HepG2 (cell line): ENCODE measurements around the gene TAF6L. TPM values are rescaled to one million over a fixed set of nuclear protein-coding genes. Genes with fewer than 3 reads are reported as not detected.

Source experiments
- HOXA3 ChIP-seq: sonication (generic); formaldehyde crosslinking; IDR thresholded peaks from 2 replicates; pipeline ENCODE4 v1.5.0; 2020; ENCODE audit warnings: missing genetic modification reagents
- MXI1 ChIP-seq: IDR thresholded peaks from 3 replicates; pipeline ENCODE4 v1.6.1; 2012; ENCODE audit warnings: low read depth, low read length, inconsistent platforms, borderline replicate concordance
- SIN3A ChIP-seq: IDR thresholded peaks from 2 replicates; pipeline ENCODE4 v1.6.1; 2011; ENCODE audit warnings: low read depth, mild to moderate bottlenecking, control low read depth, low read length, borderline replicate concordance
- YY1 ChIP-seq: IDR thresholded peaks from 2 replicates; pipeline ENCODE4 v1.6.1; 2011; ENCODE audit warnings: low read length, low read depth, moderate library complexity, mild to moderate bottlenecking; ENCODE audit not compliant: insufficient read depth, insufficient replicate concordance
- ZBTB38 ChIP-seq: sonication (generic); formaldehyde crosslinking; IDR thresholded peaks from 2 replicates; pipeline ENCODE4 v1.5.1; 2020; ENCODE audit warnings: mild to moderate bottlenecking, missing genetic modification reagents
- ZNF18 ChIP-seq: sonication (generic); formaldehyde crosslinking; IDR thresholded peaks from 2 replicates; pipeline ENCODE4 v1.8.0; 2022; ENCODE audit warnings: mild to moderate bottlenecking, missing genetic modification reagents; ENCODE audit not compliant: insufficient replicate concordance
- polyA plus RNA-seq, 8 experiments: library from polyadenylated mRNA; depleted of rRNA in 3 of 8; stranded (reverse) in 7 of 8; unstranded in 1 of 8; fragments of >200 nt; fragmentation: Illumina TruSeq in 4 of 8; extraction: Trizol in 4 of 8; gene quantifications; 2 replicates each; pipeline versions ENCODE4 v1.2.1 to v1.2.3, GENCODE V29; 2011 to 2016; ENCODE audit warnings: low read depth in 4 of 8, missing spikeins in 1 of 8, mixed read lengths in 1 of 8; ENCODE audit not compliant: insufficient read depth in 1 of 8
- total RNA-seq, 5 experiments: library from RNA; depleted of rRNA; stranded (reverse); fragments of >200 nt; fragmentation: Illumina TruSeq; extraction: Trizol; gene quantifications; 2 replicates each; pipeline ENCODE4 v1.2.3, GENCODE V29; 2016; ENCODE audit warnings: low read depth in 1 of 5
- TF ChIP-seq, protein P1 (sequence below): sonication (generic); formaldehyde crosslinking; IDR thresholded peaks from 2 replicates; pipeline ENCODE4 v1.5.0; 2020; ENCODE audit warnings: mild to moderate bottlenecking, missing genetic modification reagents
- TF ChIP-seq, protein P2 (sequence below): IDR thresholded peaks from 2 replicates; pipeline ENCODE4 v1.4.0; 2020; ENCODE audit warnings: mild to moderate bottlenecking, missing genetic modification reagents
- TF ChIP-seq, protein P3 (sequence below): sonication (generic); formaldehyde crosslinking; IDR thresholded peaks from 2 replicates; pipeline ENCODE4 v1.4.0; 2020; ENCODE audit warnings: missing genetic modification reagents
- TF ChIP-seq, protein P4 (sequence below), 2 experiments: IDR thresholded peaks; 2 replicates each; pipeline ENCODE4 v1.6.1; 2011 to 2012; ENCODE audit warnings: low read length in 2 of 2, borderline replicate concordance in 1 of 2, low read depth in 1 of 2, mild to moderate bottlenecking in 1 of 2, moderate library complexity in 1 of 2
- TF ChIP-seq, protein P5 (sequence below): IDR thresholded peaks from 2 replicates; pipeline ENCODE4 v1.6.1; 2016; ENCODE audit warnings: low read depth, control low read depth

The TAF6L gene
- total and polyA plus RNA-seq, 2 of the 13 experiments (the other 11 are each of a cell fraction or from before 2014, with no cell fraction given) = 12.6 to 19.4 TPM

- TF ChIP-seq, protein P1, sequence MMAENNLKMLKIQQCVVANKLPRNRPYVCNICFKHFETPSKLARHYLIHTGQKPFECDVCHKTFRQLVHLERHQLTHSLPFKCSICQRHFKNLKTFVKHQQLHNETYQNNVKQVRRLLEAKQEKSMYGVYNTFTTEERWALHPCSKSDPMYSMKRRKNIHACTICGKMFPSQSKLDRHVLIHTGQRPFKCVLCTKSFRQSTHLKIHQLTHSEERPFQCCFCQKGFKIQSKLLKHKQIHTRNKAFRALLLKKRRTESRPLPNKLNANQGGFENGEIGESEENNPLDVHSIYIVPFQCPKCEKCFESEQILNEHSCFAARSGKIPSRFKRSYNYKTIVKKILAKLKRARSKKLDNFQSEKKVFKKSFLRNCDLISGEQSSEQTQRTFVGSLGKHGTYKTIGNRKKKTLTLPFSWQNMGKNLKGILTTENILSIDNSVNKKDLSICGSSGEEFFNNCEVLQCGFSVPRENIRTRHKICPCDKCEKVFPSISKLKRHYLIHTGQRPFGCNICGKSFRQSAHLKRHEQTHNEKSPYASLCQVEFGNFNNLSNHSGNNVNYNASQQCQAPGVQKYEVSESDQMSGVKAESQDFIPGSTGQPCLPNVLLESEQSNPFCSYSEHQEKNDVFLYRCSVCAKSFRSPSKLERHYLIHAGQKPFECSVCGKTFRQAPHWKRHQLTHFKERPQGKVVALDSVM (CRISPR knock-in tag) = peak; percentile 64; the same call in 1 of the 2 replicates
- TF ChIP-seq SIN3A (peak; percentile 56; the same call in 1 of the 2 replicates), ZBTB38 (peak; percentile 14; the same call in 1 of the 2 replicates), MXI1 (0 out of 3 replicates have a peak, but pooled peaks have one; percentile 31), ZNF18 (no peak), HOXA3 (CRISPR knock-in tag) (peak; percentile 43), YY1 (peak; percentile 55)
- TF ChIP-seq, protein P2, sequence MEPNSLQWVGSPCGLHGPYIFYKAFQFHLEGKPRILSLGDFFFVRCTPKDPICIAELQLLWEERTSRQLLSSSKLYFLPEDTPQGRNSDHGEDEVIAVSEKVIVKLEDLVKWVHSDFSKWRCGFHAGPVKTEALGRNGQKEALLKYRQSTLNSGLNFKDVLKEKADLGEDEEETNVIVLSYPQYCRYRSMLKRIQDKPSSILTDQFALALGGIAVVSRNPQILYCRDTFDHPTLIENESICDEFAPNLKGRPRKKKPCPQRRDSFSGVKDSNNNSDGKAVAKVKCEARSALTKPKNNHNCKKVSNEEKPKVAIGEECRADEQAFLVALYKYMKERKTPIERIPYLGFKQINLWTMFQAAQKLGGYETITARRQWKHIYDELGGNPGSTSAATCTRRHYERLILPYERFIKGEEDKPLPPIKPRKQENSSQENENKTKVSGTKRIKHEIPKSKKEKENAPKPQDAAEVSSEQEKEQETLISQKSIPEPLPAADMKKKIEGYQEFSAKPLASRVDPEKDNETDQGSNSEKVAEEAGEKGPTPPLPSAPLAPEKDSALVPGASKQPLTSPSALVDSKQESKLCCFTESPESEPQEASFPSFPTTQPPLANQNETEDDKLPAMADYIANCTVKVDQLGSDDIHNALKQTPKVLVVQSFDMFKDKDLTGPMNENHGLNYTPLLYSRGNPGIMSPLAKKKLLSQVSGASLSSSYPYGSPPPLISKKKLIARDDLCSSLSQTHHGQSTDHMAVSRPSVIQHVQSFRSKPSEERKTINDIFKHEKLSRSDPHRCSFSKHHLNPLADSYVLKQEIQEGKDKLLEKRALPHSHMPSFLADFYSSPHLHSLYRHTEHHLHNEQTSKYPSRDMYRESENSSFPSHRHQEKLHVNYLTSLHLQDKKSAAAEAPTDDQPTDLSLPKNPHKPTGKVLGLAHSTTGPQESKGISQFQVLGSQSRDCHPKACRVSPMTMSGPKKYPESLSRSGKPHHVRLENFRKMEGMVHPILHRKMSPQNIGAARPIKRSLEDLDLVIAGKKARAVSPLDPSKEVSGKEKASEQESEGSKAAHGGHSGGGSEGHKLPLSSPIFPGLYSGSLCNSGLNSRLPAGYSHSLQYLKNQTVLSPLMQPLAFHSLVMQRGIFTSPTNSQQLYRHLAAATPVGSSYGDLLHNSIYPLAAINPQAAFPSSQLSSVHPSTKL (CRISPR knock-in tag) = 0 out of 2 replicates have a peak, but pooled peaks have one; percentile 19
- TF ChIP-seq, protein P3, sequence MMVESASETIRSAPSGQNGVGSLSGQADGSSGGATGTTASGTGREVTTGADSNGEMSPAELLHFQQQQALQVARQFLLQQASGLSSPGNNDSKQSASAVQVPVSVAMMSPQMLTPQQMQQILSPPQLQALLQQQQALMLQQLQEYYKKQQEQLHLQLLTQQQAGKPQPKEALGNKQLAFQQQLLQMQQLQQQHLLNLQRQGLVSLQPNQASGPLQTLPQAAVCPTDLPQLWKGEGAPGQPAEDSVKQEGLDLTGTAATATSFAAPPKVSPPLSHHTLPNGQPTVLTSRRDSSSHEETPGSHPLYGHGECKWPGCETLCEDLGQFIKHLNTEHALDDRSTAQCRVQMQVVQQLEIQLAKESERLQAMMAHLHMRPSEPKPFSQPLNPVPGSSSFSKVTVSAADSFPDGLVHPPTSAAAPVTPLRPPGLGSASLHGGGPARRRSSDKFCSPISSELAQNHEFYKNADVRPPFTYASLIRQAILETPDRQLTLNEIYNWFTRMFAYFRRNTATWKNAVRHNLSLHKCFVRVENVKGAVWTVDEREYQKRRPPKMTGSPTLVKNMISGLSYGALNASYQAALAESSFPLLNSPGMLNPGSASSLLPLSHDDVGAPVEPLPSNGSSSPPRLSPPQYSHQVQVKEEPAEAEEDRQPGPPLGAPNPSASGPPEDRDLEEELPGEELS (CRISPR knock-in tag) = peak; percentile 30; the same call in 1 of the 2 replicates
- TF ChIP-seq, protein P4, sequence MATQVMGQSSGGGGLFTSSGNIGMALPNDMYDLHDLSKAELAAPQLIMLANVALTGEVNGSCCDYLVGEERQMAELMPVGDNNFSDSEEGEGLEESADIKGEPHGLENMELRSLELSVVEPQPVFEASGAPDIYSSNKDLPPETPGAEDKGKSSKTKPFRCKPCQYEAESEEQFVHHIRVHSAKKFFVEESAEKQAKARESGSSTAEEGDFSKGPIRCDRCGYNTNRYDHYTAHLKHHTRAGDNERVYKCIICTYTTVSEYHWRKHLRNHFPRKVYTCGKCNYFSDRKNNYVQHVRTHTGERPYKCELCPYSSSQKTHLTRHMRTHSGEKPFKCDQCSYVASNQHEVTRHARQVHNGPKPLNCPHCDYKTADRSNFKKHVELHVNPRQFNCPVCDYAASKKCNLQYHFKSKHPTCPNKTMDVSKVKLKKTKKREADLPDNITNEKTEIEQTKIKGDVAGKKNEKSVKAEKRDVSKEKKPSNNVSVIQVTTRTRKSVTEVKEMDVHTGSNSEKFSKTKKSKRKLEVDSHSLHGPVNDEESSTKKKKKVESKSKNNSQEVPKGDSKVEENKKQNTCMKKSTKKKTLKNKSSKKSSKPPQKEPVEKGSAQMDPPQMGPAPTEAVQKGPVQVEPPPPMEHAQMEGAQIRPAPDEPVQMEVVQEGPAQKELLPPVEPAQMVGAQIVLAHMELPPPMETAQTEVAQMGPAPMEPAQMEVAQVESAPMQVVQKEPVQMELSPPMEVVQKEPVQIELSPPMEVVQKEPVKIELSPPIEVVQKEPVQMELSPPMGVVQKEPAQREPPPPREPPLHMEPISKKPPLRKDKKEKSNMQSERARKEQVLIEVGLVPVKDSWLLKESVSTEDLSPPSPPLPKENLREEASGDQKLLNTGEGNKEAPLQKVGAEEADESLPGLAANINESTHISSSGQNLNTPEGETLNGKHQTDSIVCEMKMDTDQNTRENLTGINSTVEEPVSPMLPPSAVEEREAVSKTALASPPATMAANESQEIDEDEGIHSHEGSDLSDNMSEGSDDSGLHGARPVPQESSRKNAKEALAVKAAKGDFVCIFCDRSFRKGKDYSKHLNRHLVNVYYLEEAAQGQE (IDR thresholded peaks at IDR 0.05; ENCODE audit: borderline replicate concordance in 1 of 2, low read depth in 1 of 2, low read length in 2 of 2) = 0 out of 4 replicates have a peak, but pooled peaks of 1 of the 2 experiments have one; percentile 9
- TF ChIP-seq, protein P5, sequence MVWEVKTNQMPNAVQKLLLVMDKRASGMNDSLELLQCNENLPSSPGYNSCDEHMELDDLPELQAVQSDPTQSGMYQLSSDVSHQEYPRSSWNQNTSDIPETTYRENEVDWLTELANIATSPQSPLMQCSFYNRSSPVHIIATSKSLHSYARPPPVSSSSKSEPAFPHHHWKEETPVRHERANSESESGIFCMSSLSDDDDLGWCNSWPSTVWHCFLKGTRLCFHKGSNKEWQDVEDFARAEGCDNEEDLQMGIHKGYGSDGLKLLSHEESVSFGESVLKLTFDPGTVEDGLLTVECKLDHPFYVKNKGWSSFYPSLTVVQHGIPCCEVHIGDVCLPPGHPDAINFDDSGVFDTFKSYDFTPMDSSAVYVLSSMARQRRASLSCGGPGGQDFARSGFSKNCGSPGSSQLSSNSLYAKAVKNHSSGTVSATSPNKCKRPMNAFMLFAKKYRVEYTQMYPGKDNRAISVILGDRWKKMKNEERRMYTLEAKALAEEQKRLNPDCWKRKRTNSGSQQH (CRISPR knock-in tag) = peak; percentile 64; the same call in 1 of the 2 replicates
Measured at GRCh38 chr11:62786318-62787004, 15.3 kb downstream of the TAF6L start (continued).
